Measurements from ENCODE around the gene DHRS3. TPM values are rescaled to one million over a fixed set of nuclear protein-coding genes. Genes with fewer than 3 reads are reported as not detected.
A peak's percentile ranks its signal among the peaks of the same experiment; 100 is the strongest.

Gene DHRS3
- total RNA-seq, 1 experiment from 2014 or later: 17.7 TPM

DNA sequence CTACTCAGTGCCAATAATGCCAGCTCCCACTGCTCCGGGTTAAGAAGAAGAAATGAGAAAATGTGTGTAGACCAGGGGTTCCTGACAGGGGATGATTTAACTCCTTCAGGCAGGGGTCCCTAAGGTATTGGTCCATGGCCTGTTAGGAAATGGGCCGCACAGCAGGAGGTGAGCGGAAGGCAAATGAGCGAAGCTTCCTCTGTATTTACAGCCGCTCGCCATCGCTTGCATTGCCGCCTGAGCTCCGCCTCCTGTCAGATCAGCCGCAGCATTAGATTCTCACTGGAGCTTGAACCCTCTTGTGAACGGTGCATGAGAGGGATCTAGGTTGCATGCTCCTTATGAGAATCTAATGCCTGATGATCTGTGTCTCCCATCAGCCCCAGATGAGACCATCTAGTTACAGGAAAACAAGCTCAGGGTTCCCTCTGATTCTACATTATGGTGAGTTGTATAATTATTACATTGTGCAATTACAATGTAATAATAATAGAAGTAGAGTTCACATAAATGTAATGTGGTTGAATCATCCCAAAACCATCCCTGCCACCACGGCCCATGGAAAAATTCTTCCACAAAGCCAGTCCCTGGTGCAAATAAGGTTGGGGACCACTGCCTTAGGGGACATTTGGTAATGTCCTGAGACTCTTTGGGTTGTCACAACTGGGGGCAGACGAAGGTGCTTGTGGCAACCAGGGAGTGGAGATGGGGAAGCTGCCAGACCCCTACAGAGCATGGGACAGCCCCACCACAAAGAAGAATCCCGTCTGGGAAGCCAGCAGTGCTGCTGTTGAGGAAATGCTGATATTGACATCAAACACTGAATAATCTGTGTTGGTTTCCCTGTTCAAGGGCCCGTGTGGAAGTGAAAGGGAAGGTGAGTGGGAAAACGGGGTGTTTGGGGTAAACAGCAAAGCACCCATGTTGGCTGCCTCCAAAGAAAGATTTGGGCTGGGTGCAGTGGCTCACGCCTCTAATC lies 60.8 kb downstream of the DHRS3 start:
- Histone ChIP-seq H3K36me3 (replicated peaks; ENCODE audit: control insufficient read depth, insufficient read depth, low read length) (no peaks in the 10 kb centered on the region), H3K27me3 (ENCODE audit: control insufficient read depth, insufficient read depth, low read length) (no peaks in the 10 kb centered on the region; the same call in 1 of the 2 replicates), H3K4me3 (ENCODE audit: insufficient read depth, low read depth, low read length) (no peak overlapping the region)
- DNase-seq: peak; percentile 15

DNA sequence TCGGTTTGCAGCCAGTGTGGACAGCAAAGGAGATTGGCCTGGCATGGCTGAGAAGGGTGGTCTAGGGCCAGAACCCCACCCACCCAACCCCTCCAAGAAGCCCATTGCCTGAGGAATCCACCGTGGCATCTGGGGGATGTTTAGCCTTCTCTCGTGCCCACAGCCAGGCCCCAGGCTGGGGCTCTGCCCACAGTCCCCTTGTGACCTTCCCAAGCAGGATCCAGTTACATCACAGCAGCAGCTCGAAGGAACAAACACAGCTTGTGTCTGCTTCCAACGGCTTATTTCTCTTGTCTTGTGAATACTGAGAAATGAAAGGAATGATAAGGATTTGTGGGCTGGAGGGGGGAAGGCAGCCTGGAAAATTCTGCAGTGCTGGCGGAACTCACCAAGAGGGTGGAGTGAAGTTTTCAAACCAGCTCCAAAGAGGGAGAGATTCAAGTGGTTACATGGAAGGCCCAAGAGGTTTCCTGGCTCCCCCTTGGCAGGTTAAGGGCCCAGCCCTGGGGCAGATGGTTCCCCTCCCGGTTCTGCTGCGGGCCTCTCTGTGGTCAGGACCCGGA lies 61.6 kb downstream of the DHRS3 start:
- no peaks in the 10 kb centered on the region; the same call in 1 of the 2 replicates for H3K27me3 ChIP-seq (ENCODE audit: control insufficient read depth, insufficient read depth, low read length)
- H3K4me3 ChIP-seq (ENCODE audit: insufficient read depth, low read depth, low read length): no peak overlapping the region
- peak; percentile 74 for DNase-seq
- no peaks in the 10 kb centered on the region for H3K36me3 ChIP-seq (replicated peaks; ENCODE audit: control insufficient read depth, insufficient read depth, low read length)

DNA sequence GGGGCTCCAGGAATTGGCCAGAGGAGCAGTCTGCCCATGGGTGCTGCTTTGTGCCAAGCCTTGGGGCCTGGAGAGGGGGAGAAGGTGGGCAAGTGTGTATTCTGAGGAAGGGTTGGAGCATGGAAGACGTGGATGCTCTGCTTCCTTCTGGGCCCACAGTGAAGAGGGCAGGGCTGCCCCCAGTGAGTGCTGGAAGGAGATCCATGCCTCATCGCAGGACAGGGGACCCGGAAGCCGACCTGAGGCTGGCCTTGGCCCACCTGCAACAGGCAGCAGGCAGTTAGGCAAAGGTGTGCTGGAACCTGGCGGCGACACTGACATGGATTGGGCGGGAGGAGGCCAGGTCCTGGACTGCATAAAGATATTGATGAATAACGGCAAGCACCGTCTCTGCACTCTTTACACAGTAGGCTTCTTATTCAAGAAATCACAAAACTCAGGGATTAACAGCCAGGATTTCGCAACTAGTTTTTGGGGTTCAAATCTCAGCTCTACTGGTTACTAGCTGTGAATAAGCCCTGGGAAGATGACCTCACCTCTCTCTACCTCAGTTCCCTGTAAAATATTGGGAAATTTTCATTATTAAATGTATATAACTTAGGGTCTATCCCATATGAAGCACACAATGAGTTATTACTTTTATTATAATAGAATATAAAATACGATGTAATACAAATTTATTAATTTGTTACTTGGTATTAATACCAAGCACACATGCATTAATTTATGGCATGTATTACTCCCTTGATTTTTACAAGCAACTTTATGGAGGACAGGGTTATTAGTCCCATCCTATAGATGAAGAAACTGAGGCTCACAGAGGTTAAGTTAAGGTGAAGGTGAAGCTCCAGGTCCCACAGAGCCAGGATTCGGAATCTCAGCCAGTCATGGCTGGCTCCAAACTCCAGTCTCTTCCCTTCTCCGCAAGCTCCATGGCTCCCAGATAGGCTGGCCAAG lies 62.3 kb downstream of the DHRS3 start:
- Histone ChIP-seq H3K27me3 (ENCODE audit: control insufficient read depth, insufficient read depth, low read length) (no peaks in the 10 kb centered on the region; the same call in 1 of the 2 replicates), H3K4me3 (ENCODE audit: insufficient read depth, low read depth, low read length) (no peak overlapping the region)

DNA sequence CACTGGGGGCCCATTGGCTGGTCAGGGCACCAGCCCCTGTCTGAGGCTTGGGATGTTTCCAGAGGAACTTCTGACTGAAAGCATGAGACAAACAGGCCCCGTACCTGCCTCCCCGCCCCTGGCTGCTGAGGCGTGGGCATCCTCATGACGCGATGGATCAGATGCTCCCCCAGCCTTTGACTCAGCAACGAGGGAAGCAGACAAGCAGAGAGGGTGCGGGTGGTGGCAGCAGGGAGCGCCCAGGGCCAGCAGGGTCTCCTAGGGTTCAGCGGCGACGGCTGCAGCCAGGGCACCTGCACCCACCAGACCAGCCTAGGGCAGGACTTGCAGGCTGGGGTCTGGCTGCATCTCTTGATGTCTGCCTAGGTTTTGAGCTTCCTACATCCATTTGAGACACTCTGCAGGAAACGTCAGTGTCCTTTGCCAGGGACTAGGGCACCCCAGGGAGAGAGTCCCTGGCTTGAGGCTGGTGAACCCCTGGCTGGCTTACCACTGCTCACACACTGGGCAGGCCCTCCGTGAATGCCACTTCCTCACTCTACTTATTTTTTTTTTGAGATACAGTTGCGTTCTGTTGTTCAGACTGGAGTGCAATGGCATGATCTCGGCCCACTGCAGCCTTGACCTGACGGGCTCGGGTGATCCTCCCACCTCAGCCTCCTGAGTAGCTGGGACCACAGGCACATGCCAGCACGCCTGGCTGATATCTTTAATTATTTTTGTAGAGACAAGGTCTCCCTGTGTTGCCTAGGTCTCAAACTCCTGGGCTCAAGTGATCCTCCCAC lies 63.3 kb downstream of the DHRS3 start:
- Histone ChIP-seq H3K4me3 (ENCODE audit: insufficient read depth, low read depth, low read length) (no peak overlapping the region), H3K36me3 (replicated peaks; ENCODE audit: control insufficient read depth, insufficient read depth, low read length) (no peaks in the 10 kb centered on the region), H3K27me3 (ENCODE audit: control insufficient read depth, insufficient read depth, low read length) (no peaks in the 10 kb centered on the region; the same call in 1 of the 2 replicates)
- DNase-seq: peak; percentile 47

More for the DNA sequence above, 62.3 kb downstream of the DHRS3 start:
- peak; percentile 39 for DNase-seq
- H3K36me3 ChIP-seq (replicated peaks; ENCODE audit: control insufficient read depth, insufficient read depth, low read length): no peaks in the 10 kb centered on the region

DNA sequence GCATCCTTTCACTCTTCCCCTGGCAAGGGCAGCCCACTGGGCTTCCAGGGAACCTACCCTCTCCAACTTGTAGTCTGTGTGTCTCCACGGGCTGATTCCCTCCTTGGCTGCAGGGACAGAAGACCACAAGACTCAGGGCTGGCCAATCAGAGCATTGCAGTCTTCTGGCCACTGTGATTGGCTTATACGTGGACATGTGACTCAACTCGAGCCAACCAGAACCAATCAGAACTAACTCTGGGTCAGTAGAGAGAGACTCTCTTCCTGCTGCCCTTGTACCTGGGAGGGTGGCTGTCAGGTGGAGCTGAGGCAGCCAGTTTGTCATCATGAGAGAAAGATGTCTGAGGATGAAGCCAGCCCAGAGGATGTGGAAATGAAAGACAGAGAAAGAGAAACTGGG lies 64.0 kb downstream of the DHRS3 start:
- Histone ChIP-seq H3K27me3 (ENCODE audit: control insufficient read depth, insufficient read depth, low read length) (no peaks in the 10 kb centered on the region; the same call in 1 of the 2 replicates), H3K36me3 (replicated peaks; ENCODE audit: control insufficient read depth, insufficient read depth, low read length) (no peaks in the 10 kb centered on the region), H3K4me3 (ENCODE audit: insufficient read depth, low read depth, low read length) (no peak overlapping the region)
- DNase-seq: peak; percentile 62

DNA sequence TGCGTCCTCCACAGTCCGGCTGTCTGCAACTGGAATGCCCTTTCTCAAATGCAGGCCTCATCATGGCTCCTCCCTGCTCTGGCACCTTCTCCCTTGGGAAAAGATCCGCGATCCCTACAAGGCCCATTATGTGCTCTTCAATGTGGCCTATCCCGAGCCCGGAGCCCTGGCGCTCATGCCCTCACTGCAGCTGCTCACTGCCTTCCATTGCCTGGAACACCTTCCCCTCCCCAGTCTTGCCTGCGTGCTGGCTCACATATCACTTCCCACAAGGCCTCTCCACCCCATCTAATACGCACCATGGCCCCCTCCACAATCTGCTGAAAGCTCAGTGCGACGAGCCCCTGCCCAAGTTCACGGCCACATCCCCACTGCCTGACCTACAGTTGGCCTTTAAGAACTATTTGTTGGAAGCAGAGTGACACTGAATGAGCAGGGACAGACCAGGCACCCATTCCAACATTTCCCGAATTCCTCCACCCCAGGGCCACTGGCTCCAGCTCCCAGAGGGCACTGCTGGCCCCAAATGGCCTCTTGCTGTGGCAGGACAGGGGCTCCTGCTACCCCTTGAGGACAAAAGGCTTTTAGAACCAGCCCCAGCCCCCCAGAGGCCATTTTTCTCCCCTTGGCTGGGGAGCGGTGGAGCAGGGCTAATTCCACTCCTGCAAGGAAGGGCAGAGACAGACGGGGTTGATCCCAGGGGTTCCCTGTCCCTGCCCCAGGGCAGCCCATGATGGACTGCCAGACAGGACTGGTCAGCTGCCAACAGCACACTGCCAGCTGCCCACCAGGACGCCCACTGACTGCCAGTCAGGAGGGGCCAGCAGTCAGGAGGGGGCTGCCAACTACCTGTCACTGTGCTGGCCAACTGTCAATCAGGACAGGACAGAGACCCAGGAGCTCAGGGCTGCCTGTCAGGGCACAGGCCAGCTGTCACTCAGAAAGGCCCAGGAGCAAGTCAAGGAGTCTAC lies 64.8 kb downstream of the DHRS3 start:
- Histone ChIP-seq H3K4me3 (ENCODE audit: insufficient read depth, low read depth, low read length) (no peak overlapping the region), H3K36me3 (replicated peaks; ENCODE audit: control insufficient read depth, insufficient read depth, low read length) (no peaks in the 10 kb centered on the region), H3K27me3 (ENCODE audit: control insufficient read depth, insufficient read depth, low read length) (no peaks in the 10 kb centered on the region)
- peak; percentile 69 for DNase-seq

DNA sequence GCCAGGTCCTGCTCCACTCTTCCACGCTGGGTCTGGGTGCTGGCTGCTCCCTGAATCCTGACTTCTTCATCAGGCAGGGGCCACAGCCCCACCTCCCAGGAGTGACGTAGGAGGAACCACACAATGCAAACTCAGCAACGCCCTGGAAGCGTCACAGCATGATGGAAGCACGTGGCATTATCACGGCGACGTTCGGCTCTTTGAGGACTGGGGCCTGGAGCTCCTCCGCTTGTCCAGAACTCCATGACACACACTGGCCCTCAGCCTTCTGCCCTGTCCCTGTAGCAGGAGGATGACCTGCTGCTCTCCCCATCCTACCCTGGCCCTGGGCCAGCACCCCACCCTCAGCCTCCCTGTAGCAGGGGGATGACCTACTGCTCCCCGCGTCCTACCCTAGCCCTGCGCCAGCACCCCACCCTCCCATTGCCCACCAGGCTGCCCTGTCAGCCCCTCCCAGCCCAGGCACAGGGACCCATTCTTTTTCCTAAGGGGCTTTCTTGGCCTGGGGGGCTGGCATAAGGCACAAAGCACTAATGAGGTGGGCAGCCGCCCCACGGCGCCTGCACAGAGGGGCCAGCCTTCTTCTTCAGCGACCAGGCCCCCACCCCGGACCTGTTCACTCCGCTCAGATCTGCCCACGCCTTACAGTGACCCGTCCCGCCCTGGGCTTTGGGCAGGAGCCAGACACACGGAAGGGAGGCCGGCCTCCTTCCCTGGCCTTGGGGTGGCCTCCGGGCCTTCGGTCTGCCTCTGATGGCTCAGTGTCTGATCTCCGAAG lies 65.7 kb downstream of the DHRS3 start:
- no peaks in the 10 kb centered on the region for H3K36me3 ChIP-seq (replicated peaks; ENCODE audit: control insufficient read depth, insufficient read depth, low read length)
- peak; percentile 46 for DNase-seq
- H3K4me3 ChIP-seq (ENCODE audit: insufficient read depth, low read depth, low read length): no peak overlapping the region
- no peaks in the 10 kb centered on the region for H3K27me3 ChIP-seq (ENCODE audit: control insufficient read depth, insufficient read depth, low read length)

DNA sequence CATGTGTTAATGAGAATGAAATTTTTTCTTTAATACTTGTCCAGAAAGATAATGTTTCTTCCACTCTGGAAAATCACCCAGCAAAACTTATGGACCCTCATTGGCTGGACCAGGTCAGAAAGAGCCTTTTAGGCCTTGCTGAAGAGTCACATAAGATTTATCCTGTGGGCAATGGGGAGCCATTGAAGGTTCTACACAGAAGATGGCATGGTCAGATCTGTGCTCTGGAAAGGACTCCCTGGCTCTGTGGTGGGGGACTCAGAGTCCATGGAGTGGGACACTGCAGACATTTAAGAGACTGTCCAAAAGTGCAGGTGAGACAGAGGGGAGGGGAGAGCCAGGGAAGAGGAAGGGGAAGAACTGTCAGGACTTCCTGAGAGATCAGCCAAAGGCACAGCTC lies 66.4 kb downstream of the DHRS3 start:
- Histone ChIP-seq H3K4me3 (ENCODE audit: insufficient read depth, low read depth, low read length) (no peak overlapping the region), H3K27me3 (ENCODE audit: control insufficient read depth, insufficient read depth, low read length) (no peaks in the 10 kb centered on the region), H3K36me3 (replicated peaks; ENCODE audit: control insufficient read depth, insufficient read depth, low read length) (no peaks in the 10 kb centered on the region)
- no peak for DNase-seq

DNA sequence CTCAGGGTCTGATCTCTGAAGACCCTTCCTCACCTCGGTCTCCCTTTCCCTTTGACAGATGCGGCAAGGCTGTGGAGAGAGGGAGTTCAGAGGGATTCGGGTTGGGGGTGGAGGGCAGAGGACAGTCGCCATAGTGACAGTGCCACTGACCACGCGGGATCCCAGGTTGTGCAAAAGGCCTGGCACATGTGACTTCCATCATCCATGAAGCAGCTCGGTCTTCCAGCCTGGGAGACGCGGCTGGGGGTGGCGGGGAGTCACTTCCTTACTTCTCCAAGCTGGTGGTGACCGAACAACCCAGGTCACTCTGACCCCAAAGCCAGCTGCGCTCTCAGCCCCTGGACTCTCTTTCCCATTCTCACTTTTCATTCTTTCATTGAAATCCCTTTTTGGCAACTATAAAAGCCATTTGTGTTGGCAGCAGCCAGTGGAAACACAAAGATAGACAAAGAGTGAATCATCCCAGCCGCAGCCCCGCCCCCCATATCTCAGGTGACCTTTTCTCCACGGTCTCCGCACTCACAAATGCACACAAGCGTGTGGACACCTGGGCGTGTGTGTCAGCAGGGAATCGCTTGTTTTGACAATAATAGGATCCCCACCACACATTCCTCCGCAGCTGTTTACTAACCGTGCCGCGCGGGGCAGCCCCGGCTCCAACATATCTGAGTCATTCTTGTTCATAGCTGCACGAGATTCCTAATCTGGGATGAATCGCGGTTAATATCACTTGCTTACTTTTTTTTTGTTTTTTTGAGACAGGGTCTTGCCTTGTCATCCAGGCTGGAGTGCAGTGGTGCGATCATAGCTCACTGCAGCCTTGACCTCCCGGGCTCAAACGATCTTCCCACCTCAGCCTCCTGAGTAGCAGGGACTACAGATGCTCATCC lies 68.3 kb downstream of the DHRS3 start:
- H3K27me3 ChIP-seq (ENCODE audit: control insufficient read depth, insufficient read depth, low read length): no peaks in the 10 kb centered on the region
- H3K36me3 ChIP-seq (replicated peaks; ENCODE audit: control insufficient read depth, insufficient read depth, low read length): no peaks in the 10 kb centered on the region
- peak; percentile 58 for DNase-seq
- H3K4me3 ChIP-seq (ENCODE audit: insufficient read depth, low read depth, low read length): no peak overlapping the region

DNA sequence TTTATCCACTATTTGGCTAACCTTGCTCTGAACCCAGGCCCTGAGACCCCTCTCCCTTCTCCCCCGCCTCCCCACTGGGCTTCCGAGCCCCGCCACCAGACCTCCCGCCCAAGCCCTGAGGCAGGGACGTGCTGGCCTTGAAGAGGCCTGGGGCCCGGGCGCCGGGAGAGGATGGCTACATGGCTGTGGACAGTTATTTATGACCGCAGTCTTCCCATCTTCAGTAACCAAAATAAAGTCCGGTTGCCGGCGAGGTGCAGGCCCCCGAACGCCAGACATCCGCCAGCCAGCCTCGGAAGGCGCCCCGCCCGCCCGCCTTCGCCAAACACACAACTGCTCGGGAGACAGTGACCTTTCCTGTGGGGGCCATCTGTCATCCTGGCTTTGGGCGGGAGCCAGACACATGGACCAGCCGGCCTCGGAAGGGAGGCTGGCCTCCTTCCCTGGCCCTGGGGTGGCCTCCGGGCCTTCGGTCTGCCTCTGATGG lies 69.0 kb downstream of the DHRS3 start:
- Histone ChIP-seq H3K27me3 (ENCODE audit: control insufficient read depth, insufficient read depth, low read length) (no peaks in the 10 kb centered on the region), H3K4me3 (ENCODE audit: insufficient read depth, low read depth, low read length) (no peak overlapping the region), H3K36me3 (replicated peaks; ENCODE audit: control insufficient read depth, insufficient read depth, low read length) (no peaks in the 10 kb centered on the region)
- DNase-seq: peak; percentile 64

DNA sequence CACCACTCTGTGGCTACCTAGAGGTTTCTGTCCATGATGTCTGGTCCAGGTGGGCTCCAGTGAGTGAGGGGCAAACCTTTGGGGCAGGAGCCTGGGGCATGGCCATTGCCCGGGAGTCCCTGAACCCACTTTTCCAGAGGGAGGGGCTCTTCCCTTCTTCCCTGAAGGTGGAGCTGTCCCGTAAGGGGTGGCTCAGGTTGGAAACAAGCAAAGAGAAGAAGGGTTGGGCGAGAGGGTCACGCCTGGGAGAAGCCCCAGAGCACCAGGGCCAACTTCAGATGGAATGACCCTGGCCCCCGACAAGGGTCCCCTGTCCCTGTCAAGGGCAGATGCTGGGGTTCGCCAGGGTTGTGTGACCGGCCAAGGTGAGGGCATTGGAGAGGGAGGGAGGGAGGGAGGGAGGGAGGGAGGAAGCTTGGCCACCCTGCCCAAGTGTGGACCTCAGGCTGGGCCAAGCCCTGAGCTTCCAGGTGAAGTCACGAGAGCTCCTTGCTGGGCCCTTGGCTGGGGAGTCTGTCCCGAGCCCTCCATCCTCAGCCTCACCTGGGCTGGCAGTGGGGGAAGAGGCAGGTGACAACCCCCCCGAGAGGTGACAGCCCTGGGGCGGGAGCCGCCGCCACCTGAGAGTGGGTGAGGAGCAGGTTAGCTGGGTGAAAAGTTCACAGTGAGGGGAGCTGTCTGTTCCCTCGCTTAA lies 69.6 kb downstream of the DHRS3 start:
- peak; percentile 38 for DNase-seq
- no peak overlapping the region for H3K4me3 ChIP-seq (ENCODE audit: insufficient read depth, low read depth, low read length)
- H3K36me3 ChIP-seq (replicated peaks; ENCODE audit: control insufficient read depth, insufficient read depth, low read length): no peaks in the 10 kb centered on the region
- H3K27me3 ChIP-seq (ENCODE audit: control insufficient read depth, insufficient read depth, low read length): no peaks in the 10 kb centered on the region

Data from H7 (cell line).